Endodermal cell (in vitro differentiated cells): Measurements from ENCODE around the gene AQP12A. TPM values are rescaled to one million over a fixed set of nuclear protein-coding genes. Genes with fewer than 3 reads are reported as not detected.

Experiments
- DNase-seq: peaks from one replicate; pipeline ENCODE4 v3.0.0-alpha.2; 2017
- H3K27ac ChIP-seq: 2 replicates; pipeline ENCODE4 v1.5.1; 2013; ENCODE audit warnings: mild to moderate bottlenecking, low read depth, low read length, moderate library complexity
- H3K27me3 ChIP-seq: 2 replicates; pipeline ENCODE4 v1.6.1; 2013; ENCODE audit warnings: mild to moderate bottlenecking, low read length, moderate library complexity; ENCODE audit not compliant: insufficient read depth, control insufficient read depth, poor library complexity, severe bottlenecking
- H3K36me3 ChIP-seq: 2 replicates; pipeline ENCODE4 v1.7.0; 2013; ENCODE audit warnings: mild to moderate bottlenecking, low read length, moderate library complexity; ENCODE audit not compliant: control insufficient read depth, insufficient read depth
- H3K4me1 ChIP-seq: one replicate; pipeline ENCODE4 v1.7.0; 2013; ENCODE audit warnings: low read length; ENCODE audit not compliant: control insufficient read depth, insufficient read depth
- H3K4me3 ChIP-seq: 2 replicates; pipeline ENCODE4 v1.5.1; 2013; ENCODE audit warnings: mild to moderate bottlenecking, low read length, moderate library complexity
- H3K9ac ChIP-seq: 2 replicates; pipeline ENCODE4 v1.6.1; 2013; ENCODE audit warnings: mild to moderate bottlenecking, low read length, moderate library complexity; ENCODE audit not compliant: poor library complexity, severe bottlenecking; ENCODE audit errors: extremely low read depth
- H3K9me3 ChIP-seq: 2 replicates; pipeline ENCODE4 v1.6.1; 2013; ENCODE audit warnings: mild to moderate bottlenecking, low read length, moderate library complexity; ENCODE audit not compliant: control insufficient read depth
- H3K27ac Mint-ChIP-seq: 2 replicates; pipeline ENCODE4 v1.8.0; 2020; ENCODE audit warnings: mixed read lengths
- H3K27me3 Mint-ChIP-seq: 2 replicates; pipeline ENCODE4 v1.8.0; 2021; ENCODE audit warnings: mild to moderate bottlenecking, mixed read lengths; ENCODE audit not compliant: insufficient read depth
- H3K36me3 Mint-ChIP-seq: 2 replicates; pipeline ENCODE4 v1.8.0; 2020; ENCODE audit warnings: low read depth, mixed read lengths
- H3K4me1 Mint-ChIP-seq: 2 replicates; pipeline ENCODE4 v1.8.0; 2020; ENCODE audit warnings: mixed read lengths
- H3K4me3 Mint-ChIP-seq: 2 replicates; pipeline ENCODE4 v1.8.0; 2020; ENCODE audit warnings: mild to moderate bottlenecking, moderate library complexity, mixed read lengths
- H3K9me3 Mint-ChIP-seq: 2 replicates; pipeline ENCODE4 v1.8.0; 2020; ENCODE audit warnings: mild to moderate bottlenecking, mixed read lengths
- whole genome bisulfite sequencing, 2 experiments: methylation state at CpG; one replicate each; pipeline versions ENCODE4 v1.1.5 to v1.1.7; 2013; ENCODE audit warnings: missing lambda C conversion rate in 2 of 2, mixed read lengths in 1 of 2; ENCODE audit not compliant: insufficient coverage in 1 of 2, insufficient read length in 1 of 2; 5-methylcytosine and 5-hydroxymethylcytosine counted together
- total RNA-seq, 2 donors: library from RNA; stranded (reverse); fragmentation: NEBNext Ultra II Directional in 1 of 2; extraction: Animal tissue kit (Norgen Biotek cat#: 25700) in 1 of 2; gene quantifications; 2 replicates in 1 of 2; 3 replicates in 1 of 2; pipeline ENCODE4 v1.2.1, GENCODE V29; 2021
- TF ChIP-seq, protein P1 (sequence below): fragments of 200-600 bp; sonication (generic); conservative IDR thresholded peaks from 2 replicates; pipeline ENCODE4 v1.5.0; 2021; ENCODE audit warnings: antibody characterized with exemption, mild to moderate bottlenecking

AQP12A gene
- total RNA-seq, 2 donors from 2014 or later = not detected

DNA sequence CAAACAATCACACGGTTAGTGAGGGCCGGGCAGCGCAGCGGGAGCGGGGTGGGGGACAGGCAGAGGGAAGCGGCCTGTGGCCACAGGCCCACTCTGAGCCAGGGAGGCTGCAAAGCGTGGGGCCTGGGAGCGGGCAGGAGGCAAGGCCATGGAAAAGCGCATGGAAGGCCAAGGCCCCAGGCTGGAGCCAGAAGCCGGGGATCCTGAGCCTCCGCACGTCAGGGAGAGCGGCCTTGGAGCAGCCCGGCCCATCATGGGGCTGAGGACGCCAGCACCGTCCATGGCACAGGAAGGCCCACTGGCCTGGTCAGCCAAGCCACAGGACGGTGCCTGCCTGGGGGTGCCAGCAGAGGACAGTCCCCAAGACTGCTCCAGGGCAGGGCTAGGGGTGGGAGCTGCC is 43.1 kb downstream of the AQP12A start:
- no peak overlapping the region for H3K27ac ChIP-seq
- H3K9me3 ChIP-seq = no peaks in the 10 kb centered on the region
- TF ChIP-seq, protein P1, sequence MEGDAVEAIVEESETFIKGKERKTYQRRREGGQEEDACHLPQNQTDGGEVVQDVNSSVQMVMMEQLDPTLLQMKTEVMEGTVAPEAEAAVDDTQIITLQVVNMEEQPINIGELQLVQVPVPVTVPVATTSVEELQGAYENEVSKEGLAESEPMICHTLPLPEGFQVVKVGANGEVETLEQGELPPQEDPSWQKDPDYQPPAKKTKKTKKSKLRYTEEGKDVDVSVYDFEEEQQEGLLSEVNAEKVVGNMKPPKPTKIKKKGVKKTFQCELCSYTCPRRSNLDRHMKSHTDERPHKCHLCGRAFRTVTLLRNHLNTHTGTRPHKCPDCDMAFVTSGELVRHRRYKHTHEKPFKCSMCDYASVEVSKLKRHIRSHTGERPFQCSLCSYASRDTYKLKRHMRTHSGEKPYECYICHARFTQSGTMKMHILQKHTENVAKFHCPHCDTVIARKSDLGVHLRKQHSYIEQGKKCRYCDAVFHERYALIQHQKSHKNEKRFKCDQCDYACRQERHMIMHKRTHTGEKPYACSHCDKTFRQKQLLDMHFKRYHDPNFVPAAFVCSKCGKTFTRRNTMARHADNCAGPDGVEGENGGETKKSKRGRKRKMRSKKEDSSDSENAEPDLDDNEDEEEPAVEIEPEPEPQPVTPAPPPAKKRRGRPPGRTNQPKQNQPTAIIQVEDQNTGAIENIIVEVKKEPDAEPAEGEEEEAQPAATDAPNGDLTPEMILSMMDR = no peak
- Mint-ChIP-seq H3K27me3 (no peaks in the 10 kb centered on the region), H3K9me3 (no peaks in the 10 kb centered on the region), H3K36me3 (peaks cover 1% of the 10 kb centered on the region), H3K27ac (no peak overlapping the region), H3K4me1 (no peaks in the 10 kb centered on the region), H3K4me3 (no peak overlapping the region)
- DNase-seq = no peak
- H3K4me3 ChIP-seq = no peak overlapping the region
- WGBS, 2 experiments = 94 to 96% methylated on average over 12 to 17 of the region's 17 CpGs
- no peak overlapping the region for H3K9ac ChIP-seq
- H3K27me3 ChIP-seq = no peaks in the 10 kb centered on the region
- H3K36me3 ChIP-seq = no peaks in the 10 kb centered on the region
- H3K4me1 ChIP-seq = no peaks in the 10 kb centered on the region

DNA sequence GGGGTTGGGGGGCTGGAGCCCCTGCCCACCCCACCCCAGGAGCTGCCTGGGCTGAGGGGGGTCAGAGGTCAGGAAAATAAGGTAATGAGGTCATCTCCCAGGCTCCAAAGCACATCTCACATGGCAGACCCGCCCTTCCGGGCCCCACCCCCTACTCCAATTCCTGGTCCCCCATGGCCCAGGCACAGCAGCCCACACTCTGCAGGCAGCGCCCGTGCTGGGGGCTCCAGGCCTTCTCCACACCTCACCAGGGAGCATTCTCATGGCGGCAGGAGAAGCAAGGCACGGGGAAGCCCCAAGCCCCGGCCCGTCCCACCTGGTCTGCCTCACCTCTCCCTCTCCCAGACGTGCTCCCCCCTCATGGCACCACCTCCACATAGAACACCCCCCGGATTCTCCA is 43.8 kb downstream of the AQP12A start:
- H3K36me3 Mint-ChIP-seq = peaks cover 1% of the 10 kb centered on the region
- Histone ChIP-seq H3K9ac (no peak overlapping the region), H3K36me3 (no peaks in the 10 kb centered on the region), H3K4me3 (no peak overlapping the region), H3K27ac (no peak overlapping the region), H3K27me3 (no peaks in the 10 kb centered on the region), H3K9me3 (no peaks in the 10 kb centered on the region), H3K4me1 (no peaks in the 10 kb centered on the region)
- no peak for DNase-seq
- no peak overlapping the region for H3K27ac Mint-ChIP-seq
- WGBS, 2 experiments = 91 to 92% methylated on average over 4 to 10 of the region's 10 CpGs
- no peaks in the 10 kb centered on the region for H3K4me1 Mint-ChIP-seq
- no peaks in the 10 kb centered on the region for H3K27me3 Mint-ChIP-seq
- H3K4me3 Mint-ChIP-seq = no peak overlapping the region
- TF ChIP-seq, protein P1 = no peak
- no peaks in the 10 kb centered on the region for H3K9me3 Mint-ChIP-seq

DNA sequence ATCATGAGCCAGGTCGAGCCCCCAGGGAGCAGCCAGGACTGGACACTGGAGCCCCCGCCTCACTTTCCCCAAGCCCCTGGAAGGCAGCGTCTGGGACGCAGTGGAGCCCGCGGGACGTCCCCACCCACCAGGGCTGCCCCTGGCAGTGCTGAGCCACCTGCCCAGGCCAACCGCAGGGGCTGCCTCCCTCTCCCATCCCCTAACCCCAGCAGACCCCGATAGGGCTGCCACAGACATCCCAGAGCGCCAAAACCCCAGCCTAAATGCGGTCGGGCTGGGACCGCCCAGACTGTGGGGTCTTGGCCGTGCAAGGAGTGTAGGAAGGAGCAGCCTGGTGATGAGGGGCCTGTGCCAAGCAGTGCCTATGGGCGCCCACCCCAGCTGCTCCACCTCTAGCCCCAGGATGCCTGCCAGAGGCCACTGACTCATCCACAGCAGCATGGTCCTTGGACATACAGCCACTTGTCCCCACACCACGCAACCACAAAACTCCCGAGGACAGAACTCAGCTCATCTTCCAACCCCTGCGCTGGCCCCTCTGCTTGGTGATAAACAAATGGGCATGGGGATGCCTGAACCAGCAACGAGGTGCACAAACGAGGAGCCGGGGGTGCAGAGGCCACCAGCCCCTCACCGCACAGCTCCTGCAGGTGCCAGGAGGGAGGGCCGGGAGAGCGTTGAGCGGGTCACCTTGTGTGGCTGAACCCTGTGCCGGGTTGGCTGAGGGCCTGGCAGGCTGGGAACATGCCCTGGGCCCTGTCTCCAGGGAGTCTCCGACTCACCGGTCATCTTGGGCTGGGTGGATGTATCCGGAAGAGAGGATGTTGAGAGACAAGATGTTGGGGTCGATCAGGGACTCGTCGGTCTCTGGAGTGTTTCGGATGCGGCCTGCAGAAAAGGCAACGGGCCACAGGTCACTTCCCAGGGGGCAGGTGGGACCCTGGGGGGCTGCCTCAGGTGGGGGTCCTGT is 44.9 kb downstream of the AQP12A start:
- no peak overlapping the region for H3K27ac ChIP-seq
- Mint-ChIP-seq H3K36me3 (peaks cover 1% of the 10 kb centered on the region), H3K27me3 (no peaks in the 10 kb centered on the region), H3K4me3 (no peak overlapping the region), H3K9me3 (no peaks in the 10 kb centered on the region), H3K4me1 (no peaks in the 10 kb centered on the region), H3K27ac (no peak overlapping the region)
- TF ChIP-seq, protein P1 = no peak
- no peak for DNase-seq
- H3K9ac ChIP-seq = no peak overlapping the region
- no peaks in the 10 kb centered on the region for H3K36me3 ChIP-seq
- no peaks in the 10 kb centered on the region for H3K27me3 ChIP-seq
- H3K9me3 ChIP-seq = no peaks in the 10 kb centered on the region
- H3K4me3 ChIP-seq = no peak overlapping the region
- WGBS, 2 experiments = 88 to 91% methylated on average over 21 to 35 of the region's 35 CpGs
- no peaks in the 10 kb centered on the region for H3K4me1 ChIP-seq
